ENCODE data around the gene EPS15.

GRCh38 chr1:51323778-51324177 is 195.3 kb downstream of the EPS15 start:
- no peak for TF ChIP-seq EZH2 (IDR thresholded peaks at IDR 0.05; ENCODE audit: insufficient read depth, poor library complexity, severe bottlenecking)
- TF ChIP-seq EZH2phosphoT487 (IDR thresholded peaks at IDR 0.05; ENCODE audit: insufficient read depth, low read depth), result no peak

Measured in GM23248 (cell line).